Mononuclear cell (primary cell): ENCODE measurements around the gene SPCS2. TPM values are rescaled to one million over a fixed set of nuclear protein-coding genes. Genes with fewer than 3 reads are reported as not detected.
A peak's percentile ranks its signal among the peaks of the same experiment; 100 is the strongest.
"Not testable (repeated sequence)": the region's sequence is repeated elsewhere in the genome, so short reads cannot be mapped to it uniquely, and the experiment has no call there.

Source experiments
- H3K27me3 ChIP-seq: 2 replicates; pipeline ENCODE4 v1.6.0; 2011; ENCODE audit warnings: low read length, control low read depth; ENCODE audit not compliant: insufficient read depth
- H3K4me1 ChIP-seq: 2 replicates; pipeline ENCODE4 v1.5.1; 2011; ENCODE audit warnings: mild to moderate bottlenecking, low read length, control low read depth; ENCODE audit not compliant: insufficient read depth
- H3K4me3 ChIP-seq: 2 replicates; pipeline ENCODE4 v1.5.1; 2011; ENCODE audit warnings: mild to moderate bottlenecking, low read length, moderate library complexity
- H3K9me3 ChIP-seq: 2 replicates; pipeline ENCODE4 v1.5.1; 2011; ENCODE audit warnings: low read depth, mild to moderate bottlenecking, control low read depth, low read length
- total RNA-seq: library from RNA; depleted of rRNA; stranded (reverse); fragments of >200 nt; gene quantifications from one replicate; pipeline ENCODE4 v1.2.3, GENCODE V29; 2012

SPCS2 gene
- total RNA-seq, 1 donor = 33.9 TPM

DNA sequence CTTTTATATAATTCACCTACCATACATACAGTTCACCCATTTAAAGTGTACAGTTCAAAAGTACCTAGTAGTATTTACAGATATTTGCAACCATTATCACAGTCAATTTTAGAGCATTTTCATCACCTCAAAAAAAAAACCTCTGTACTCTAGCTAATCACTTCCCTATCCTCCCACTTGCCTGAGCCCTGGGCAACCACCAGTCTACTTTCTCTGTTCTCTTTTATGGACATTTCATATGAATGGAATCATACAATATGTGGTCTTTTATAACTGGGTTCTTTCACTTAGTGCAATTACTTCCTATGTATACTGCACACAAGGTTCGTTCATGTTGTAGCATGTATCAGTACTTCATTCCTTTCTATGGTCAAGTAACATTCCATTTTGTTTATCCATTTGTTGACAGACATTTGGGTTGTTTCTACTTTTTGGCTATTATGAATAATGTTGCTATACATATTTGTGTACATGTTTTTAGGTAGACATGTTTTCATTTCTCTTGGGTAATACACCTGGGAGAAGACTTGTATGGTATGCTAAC is 21.9 kb downstream of the SPCS2 start:
- no peaks in the 10 kb centered on the region for H3K4me1 ChIP-seq
- no peaks in the 10 kb centered on the region for H3K27me3 ChIP-seq
- no peak overlapping the region for H3K4me3 ChIP-seq
- no peaks in the 10 kb centered on the region for H3K9me3 ChIP-seq

DNA sequence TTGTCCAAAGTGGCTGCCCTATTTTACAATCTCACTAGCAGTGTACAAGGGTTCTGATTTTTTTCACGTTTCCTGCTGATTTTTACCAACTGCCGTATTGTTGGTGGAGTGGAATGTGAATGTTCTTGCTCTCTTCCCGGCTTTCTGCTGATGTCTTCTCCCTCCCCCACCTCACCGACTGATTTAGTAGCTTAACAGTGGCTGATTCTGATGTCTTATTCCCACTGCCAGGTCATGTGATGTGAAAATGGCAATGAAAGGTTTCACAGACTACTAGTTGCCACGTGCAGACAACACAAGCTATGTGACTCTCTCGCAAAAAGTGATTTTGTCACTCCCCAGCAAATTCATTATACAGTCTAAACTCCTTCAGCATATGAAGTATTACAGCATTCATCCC is 22.4 kb downstream of the SPCS2 start:
- Histone ChIP-seq H3K4me1 (no peaks in the 10 kb centered on the region), H3K4me3 (no peak overlapping the region), H3K9me3 (no peaks in the 10 kb centered on the region), H3K27me3 (no peaks in the 10 kb centered on the region)

DNA sequence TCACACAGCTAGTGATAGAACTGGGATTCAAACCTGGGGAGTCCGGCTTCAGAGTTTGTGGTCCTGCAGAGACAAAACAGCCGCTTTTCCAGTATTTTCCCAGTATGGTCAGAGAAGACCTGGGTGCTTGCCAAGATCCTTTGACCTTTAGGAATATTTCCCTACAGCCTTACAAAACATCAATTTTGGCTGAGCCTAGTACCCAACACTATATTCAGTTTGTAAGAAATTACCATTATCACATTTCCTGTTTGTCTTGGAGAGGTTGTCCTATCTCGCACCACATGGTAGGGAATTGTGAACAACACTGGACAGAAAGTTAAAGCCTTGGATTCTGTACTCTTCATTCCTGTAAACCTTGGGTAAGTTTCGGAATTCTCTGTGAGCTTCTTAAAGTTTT is 29.0 kb downstream of the SPCS2 start:
- no peak overlapping the region for H3K4me3 ChIP-seq

GRCh38 chr11:74980634-74981033 is 31.6 kb downstream of the SPCS2 start:
- Histone ChIP-seq H3K4me1 (peaks cover 6% of the 10 kb centered on the region), H3K27me3 (no peaks in the 10 kb centered on the region), H3K9me3 (no peaks in the 10 kb centered on the region), H3K4me3 (no peak overlapping the region)

More for the DNA sequence above, 29.0 kb downstream of the SPCS2 start:
- no peaks in the 10 kb centered on the region for H3K27me3 ChIP-seq
- peaks cover 6% of the 10 kb centered on the region for H3K4me1 ChIP-seq
- H3K9me3 ChIP-seq = no peaks in the 10 kb centered on the region

DNA sequence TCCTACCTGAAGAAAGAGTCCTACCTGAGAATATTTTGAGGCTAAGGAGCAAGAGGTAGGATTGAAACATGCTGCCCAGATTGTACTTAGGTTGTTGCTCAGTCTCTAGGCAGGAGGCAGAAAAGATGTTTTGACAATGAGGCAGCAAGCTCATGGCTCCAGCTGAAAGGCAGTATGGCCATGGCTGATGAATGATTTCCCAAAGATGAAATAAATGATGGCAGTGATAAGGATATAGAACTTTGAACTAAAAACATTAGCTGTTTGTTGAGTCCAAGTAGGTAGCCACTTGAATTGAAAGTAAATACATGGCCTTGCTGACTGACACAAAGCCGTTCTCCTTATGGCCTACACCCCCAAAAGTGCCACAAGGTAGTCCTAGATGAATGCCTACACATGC is 32.8 kb downstream of the SPCS2 start:
- no peak overlapping the region for H3K4me3 ChIP-seq
- H3K27me3 ChIP-seq = no peaks in the 10 kb centered on the region
- H3K4me1 ChIP-seq = peaks cover 6% of the 10 kb centered on the region
- H3K9me3 ChIP-seq = no peaks in the 10 kb centered on the region

DNA sequence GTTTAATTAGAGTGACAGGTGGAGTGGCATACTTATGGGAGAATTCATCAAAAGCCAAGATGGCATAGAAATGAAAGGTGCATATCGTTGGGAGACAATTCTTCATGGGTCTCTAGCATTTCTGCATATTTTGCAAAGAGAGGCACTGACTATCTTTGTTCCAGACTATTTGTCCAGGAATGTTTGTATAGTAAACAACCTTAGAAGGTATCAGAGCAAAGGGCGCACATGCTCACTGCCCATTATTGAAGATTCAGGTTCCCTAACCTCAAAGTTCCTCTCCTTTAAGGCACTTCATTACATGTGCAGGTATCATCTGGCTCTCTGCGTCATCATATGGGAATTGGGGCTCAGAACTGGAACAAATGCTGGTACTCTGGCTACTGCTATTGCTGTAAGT is 35.0 kb downstream of the SPCS2 start:
- no peaks in the 10 kb centered on the region for H3K9me3 ChIP-seq
- no peak overlapping the region for H3K4me3 ChIP-seq
- H3K4me1 ChIP-seq = peaks cover 14% of the 10 kb centered on the region
- no peaks in the 10 kb centered on the region for H3K27me3 ChIP-seq

DNA sequence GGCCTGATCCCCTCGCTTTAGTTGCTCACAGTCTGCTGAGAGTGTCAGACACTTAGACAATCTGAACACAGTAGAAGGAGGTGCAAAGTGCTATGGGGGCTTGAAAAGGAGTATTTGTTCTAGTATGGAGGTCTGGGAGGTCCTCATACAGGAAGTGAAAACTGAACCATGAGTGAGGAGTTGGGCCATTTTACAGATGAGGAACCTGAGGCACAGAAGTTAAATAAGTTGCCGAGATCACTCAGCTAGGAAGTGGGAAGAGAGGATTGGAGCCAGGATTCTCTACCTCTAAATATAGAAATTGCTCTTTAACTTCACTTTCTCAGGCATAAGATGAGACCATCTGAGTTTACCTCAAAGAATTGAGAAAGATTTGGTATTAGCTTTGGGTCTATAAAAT is 35.7 kb downstream of the SPCS2 start:
- Histone ChIP-seq H3K9me3 (no peaks in the 10 kb centered on the region), H3K4me1 (peaks cover 21% of the 10 kb centered on the region), H3K27me3 (no peaks in the 10 kb centered on the region), H3K4me3 (no peak overlapping the region)

- no peaks in the 10 kb centered on the region for H3K9me3 ChIP-seq
- peaks cover 23% of the 10 kb centered on the region for H3K4me1 ChIP-seq
- no peaks in the 10 kb centered on the region for H3K27me3 ChIP-seq
- peak within 1 kb of the TSS; percentile 73 for H3K4me3 ChIP-seq
Observed at GRCh38 chr11:74988541-74989259, 39.6 kb downstream of the SPCS2 start, which contains the start of gene NEU3. NEU3 (plus strand) TSS chr11:74988933; CDS start chr11:74989061, 128 bp downstream.

- Histone ChIP-seq H3K9me3 (no peaks in the 10 kb centered on the region), H3K4me1 (peaks cover 23% of the 10 kb centered on the region), H3K27me3 (no peaks in the 10 kb centered on the region), H3K4me3 (peak overlapping the region; percentile 73)
Observed at GRCh38 chr11:74989260-74989638, 40.2 kb downstream of the SPCS2 start.

- H3K27me3 ChIP-seq, H3K9me3 ChIP-seq, H3K4me3 ChIP-seq: not testable (repeated sequence)
- H3K4me1 ChIP-seq = peaks cover 23% of the 10 kb centered on the region
Observed at GRCh38 chr11:74990150-74990549, 41.1 kb downstream of the SPCS2 start.

GRCh38 chr11:74990941-74991340 is 41.9 kb downstream of the SPCS2 start:
- no peaks in the 10 kb centered on the region for H3K9me3 ChIP-seq
- H3K27me3 ChIP-seq = no peaks in the 10 kb centered on the region
- H3K4me3 ChIP-seq = no peak overlapping the region
- peaks cover 23% of the 10 kb centered on the region for H3K4me1 ChIP-seq

- no peaks in the 10 kb centered on the region for H3K9me3 ChIP-seq
- no peak overlapping the region for H3K4me3 ChIP-seq
- H3K4me1 ChIP-seq = peaks cover 23% of the 10 kb centered on the region
- H3K27me3 ChIP-seq = no peaks in the 10 kb centered on the region
Observed at GRCh38 chr11:74992852-74993251, 43.8 kb downstream of the SPCS2 start.

GRCh38 chr11:75000975-75001354 is 51.9 kb downstream of the SPCS2 start:
- H3K4me1 ChIP-seq = no peaks in the 10 kb centered on the region
- no peaks in the 10 kb centered on the region for H3K27me3 ChIP-seq
- H3K9me3 ChIP-seq = no peaks in the 10 kb centered on the region
- no peak overlapping the region for H3K4me3 ChIP-seq

DNA sequence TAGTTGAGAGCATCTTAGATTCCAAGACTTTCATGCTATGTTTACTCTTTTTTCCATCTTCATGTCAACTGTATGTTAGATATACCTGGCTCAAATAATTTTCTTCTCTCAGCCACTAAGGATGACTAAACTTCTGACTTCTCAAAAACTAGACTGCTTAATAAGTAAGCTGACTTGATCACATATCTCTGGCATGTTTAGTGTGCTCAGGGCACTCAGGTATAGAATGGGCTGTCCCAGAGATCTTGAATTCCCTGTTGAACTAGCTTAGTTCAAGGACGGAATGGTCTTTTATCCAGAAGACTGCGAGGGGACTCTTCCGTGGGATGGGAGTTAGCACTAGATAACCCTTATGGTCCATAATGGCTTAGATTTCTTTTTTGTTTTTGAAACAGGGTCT is 52.6 kb downstream of the SPCS2 start:
- Histone ChIP-seq H3K9me3 (no peaks in the 10 kb centered on the region), H3K27me3 (no peaks in the 10 kb centered on the region), H3K4me3 (no peak overlapping the region), H3K4me1 (no peaks in the 10 kb centered on the region)

GRCh38 chr11:75002516-75002915 is 53.5 kb downstream of the SPCS2 start:
- Histone ChIP-seq H3K27me3 (no peaks in the 10 kb centered on the region), H3K4me1 (no peaks in the 10 kb centered on the region), H3K4me3 (no peak overlapping the region), H3K9me3 (no peaks in the 10 kb centered on the region)

DNA sequence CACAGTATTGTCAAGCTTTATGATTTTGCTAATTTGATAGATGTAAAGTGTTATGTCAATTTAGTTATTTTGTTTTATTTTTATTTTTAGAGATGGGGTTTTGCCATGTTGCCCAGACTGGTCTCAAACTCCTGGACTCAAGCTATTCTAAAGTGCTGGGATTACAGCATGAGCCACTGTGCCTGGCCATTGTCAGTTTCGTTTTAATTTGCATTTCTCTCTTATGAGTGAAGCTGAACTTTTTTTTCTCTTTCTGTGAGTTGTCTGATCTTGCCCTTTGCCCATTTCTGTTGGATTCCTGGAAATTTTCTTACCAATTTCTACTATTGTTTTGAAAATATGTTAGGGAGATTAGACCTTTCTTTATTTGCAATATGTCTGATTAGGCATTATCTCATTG is 55.1 kb downstream of the SPCS2 start:
- H3K4me1 ChIP-seq = no peaks in the 10 kb centered on the region
- no peaks in the 10 kb centered on the region for H3K27me3 ChIP-seq
- H3K9me3 ChIP-seq = no peaks in the 10 kb centered on the region
- H3K4me3 ChIP-seq = no peak overlapping the region
